Pancreas (tissue), 10 donors: Measurements from ENCODE around the gene SEC31A. TPM values are rescaled to one million over a fixed set of nuclear protein-coding genes. Genes with fewer than 3 reads are reported as not detected.

Experiments used
- ATAC-seq, 4 donors: fragments of 200-7000 bp; cut with Tn5 transposase; one replicate each; pipeline versions ENCODE4 v1.8.0 to v1.9.1; 2020; ENCODE audit warnings: mild to moderate bottlenecking in 4 of 4, moderate library complexity in 4 of 4
- DNase-seq, 6 donors: peaks; one replicate each; pipeline ENCODE4 v3.0.0-alpha.2; 2020
- FAIRE-seq: peaks from 2 replicates; lab custom pipeline; 2012; peaks lifted over from hg19 to GRCh38; lab: Jason Lieb, UNC
- H3K27ac ChIP-seq, 4 donors: fragments of 200-600 bp; sonication (generic); 1 replicate in 3 of 4; 2 replicates in 1 of 4; pipeline versions ENCODE4 v1.5.0 to v1.8.0; 2020
- H3K27me3 ChIP-seq, 4 donors: fragments of 200-600 bp; one replicate each; pipeline ENCODE4 v1.8.0; 2021
- H3K36me3 ChIP-seq, 3 donors: fragments of 200-600 bp; sonication (generic) in 1 of 3; one replicate each; pipeline versions ENCODE4 v1.5.0 to v1.8.0; 2020 to 2021
- H3K4me1 ChIP-seq, 3 donors: fragments of 200-600 bp; one replicate each; pipeline ENCODE4 v1.8.0; 2021
- H3K4me3 ChIP-seq, 4 donors: fragments of 200-600 bp; sonication (generic) in 2 of 4; one replicate each; pipeline versions ENCODE4 v1.5.0 to v1.8.0; 2020 to 2021
- H3K9me3 ChIP-seq, 4 donors: fragments of 200-600 bp; one replicate each; pipeline ENCODE4 v1.8.0; 2021
- WGBS, 2 donors: extraction: QIAGEN DNeasy Blood & Tissue Kit; methylation state at CpG; one replicate each; pipeline ENCODE4 v1.1.7; 2013; 5-methylcytosine and 5-hydroxymethylcytosine counted together
- intact Hi-C, 3 donors: fragments of 100-400 bp; cut with DNase I; formaldehyde crosslinking; loops; one replicate each; pipeline versions ENCODE4 v1.11.1 to v1.14.2; 2022
- polyA plus RNA-seq, 2 donors: library from polyadenylated mRNA; stranded (reverse); fragments of 200-250 nt; gene quantifications; one replicate each; pipeline ENCODE4 v1.2.3, GENCODE V29; 2013
- total RNA-seq, 6 donors: library from RNA; stranded (reverse); fragmentation: NEBNext Ultra II Directional in 4 of 6; extraction: Animal tissue kit (Norgen Biotek cat#: 25700) in 4 of 6; gene quantifications; one replicate each; pipeline versions ENCODE4 v1.2.1 to v1.2.4, GENCODE V29; 2021 to 2023
- TF ChIP-seq, protein P1 (sequence below), 4 donors: fragments of 200-600 bp; sonication (generic) in 3 of 4; IDR thresholded peaks; one replicate each; pipeline versions ENCODE4 v1.5.0 to v1.8.0; 2021; ENCODE audit warnings: antibody characterized with exemption in 4 of 4
- donor health status: healthy with polysubstance abuse.
- donor health status: DM: no; HTN: no; CAD: no; lungs with moderate emphysema.
- donor health status: DM: no; HTN: no; CAD: no.
- donor health status: control.
- donor health status: control.
- donor health status: Bipolar disorder and iron deficiency.
- donor health status: DM: yes; HTN: yes; CAD: no.
- donor health status: DM: no; HTN: no; CAD: no.
- donor health status: DM: no; HTN: no; CAD: no.
- donor health status: DM: yes; HTN: yes; CAD: no.

Gene SEC31A
- total and polyA plus RNA-seq, 8 donors = 123 to 205 (median 169) TPM

DNA sequence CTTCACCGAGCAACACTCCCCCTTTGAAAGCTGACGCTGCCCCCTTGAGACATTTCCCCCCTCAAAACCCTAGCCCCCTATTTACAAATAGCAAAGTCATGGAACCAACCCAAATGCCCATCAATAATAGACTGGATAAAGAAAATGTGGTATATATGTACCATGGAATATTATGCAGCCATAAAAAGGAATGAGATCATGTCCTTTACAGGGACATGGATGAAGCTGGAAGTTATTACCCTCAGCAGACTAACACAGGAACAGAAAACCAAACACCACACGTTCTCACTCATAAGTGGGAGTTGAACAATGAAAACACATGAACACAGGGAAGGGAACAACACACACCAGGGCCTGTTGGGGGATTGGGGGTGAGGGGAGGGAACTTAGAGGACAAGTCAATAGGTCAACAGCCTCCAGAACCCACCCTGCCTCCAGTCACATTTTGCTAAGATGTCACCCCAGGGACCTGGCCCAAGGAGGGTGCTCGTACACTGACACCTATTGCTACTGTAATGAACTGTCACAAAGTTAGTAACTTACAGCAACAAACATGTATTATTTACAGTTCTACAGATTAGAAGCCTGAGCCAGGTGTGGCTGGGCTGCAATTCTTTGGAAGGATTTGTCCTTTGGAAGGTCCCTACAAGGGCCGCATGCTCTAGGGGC, 113.0 kb downstream of the SEC31A start:
- H3K9me3 ChIP-seq = no peaks in the 10 kb centered on the region
- peaks cover 5 to 15% (median 14%) of the 10 kb centered on the region in 3 donors for H3K4me1 ChIP-seq
- ATAC-seq (no peak), FAIRE-seq (no peak), DNase-seq (no peak)
- H3K36me3 ChIP-seq = no peaks in the 10 kb centered on the region
- H3K27me3 ChIP-seq = no peaks in the 10 kb centered on the region
- H3K4me3 ChIP-seq = no peak overlapping the region
- 89 to 95% methylated on average over 5 of the region's 5 CpGs for WGBS, 2 donors
- TF ChIP-seq, protein P1, sequence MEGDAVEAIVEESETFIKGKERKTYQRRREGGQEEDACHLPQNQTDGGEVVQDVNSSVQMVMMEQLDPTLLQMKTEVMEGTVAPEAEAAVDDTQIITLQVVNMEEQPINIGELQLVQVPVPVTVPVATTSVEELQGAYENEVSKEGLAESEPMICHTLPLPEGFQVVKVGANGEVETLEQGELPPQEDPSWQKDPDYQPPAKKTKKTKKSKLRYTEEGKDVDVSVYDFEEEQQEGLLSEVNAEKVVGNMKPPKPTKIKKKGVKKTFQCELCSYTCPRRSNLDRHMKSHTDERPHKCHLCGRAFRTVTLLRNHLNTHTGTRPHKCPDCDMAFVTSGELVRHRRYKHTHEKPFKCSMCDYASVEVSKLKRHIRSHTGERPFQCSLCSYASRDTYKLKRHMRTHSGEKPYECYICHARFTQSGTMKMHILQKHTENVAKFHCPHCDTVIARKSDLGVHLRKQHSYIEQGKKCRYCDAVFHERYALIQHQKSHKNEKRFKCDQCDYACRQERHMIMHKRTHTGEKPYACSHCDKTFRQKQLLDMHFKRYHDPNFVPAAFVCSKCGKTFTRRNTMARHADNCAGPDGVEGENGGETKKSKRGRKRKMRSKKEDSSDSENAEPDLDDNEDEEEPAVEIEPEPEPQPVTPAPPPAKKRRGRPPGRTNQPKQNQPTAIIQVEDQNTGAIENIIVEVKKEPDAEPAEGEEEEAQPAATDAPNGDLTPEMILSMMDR (IDR thresholded peaks at IDR 0.05) = no peak
- peak overlapping the region in 1 of 4 donors; percentile 78 for H3K27ac ChIP-seq
- intact Hi-C loops = no loop called here

DNA sequence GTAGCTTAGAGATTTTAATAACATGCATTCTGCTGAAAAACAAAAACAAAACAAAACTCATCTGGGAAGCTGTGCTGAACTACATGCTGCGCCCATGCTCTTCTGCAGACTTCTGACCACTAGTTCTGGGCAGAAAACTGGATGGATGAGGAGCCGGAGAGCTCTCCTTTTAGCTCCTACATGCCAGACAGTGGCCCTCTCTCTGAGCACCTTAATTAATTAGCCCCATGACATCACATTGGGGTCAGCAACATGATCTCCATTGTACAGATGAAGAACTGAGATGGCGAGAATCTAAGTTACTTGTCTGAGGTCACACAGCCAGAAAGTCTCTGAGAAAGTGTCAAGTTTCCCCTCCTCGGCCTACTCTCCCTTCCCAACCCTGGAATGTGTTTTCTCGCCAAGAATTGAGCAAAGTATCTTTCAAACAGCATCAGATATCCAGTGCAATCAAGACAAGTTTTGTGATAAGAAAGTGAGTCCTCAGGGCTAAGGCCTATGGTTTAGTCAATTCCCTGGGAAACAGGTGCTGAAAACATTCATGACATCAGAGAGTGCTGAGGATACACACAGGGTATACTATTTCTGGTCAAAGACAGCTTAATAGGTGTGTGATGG, 113.9 kb downstream of the SEC31A start:
- no peak for DNase-seq
- H3K9me3 ChIP-seq = no peaks in the 10 kb centered on the region
- H3K27me3 ChIP-seq = no peaks in the 10 kb centered on the region
- FAIRE-seq = no peak
- TF ChIP-seq, protein P1 (IDR thresholded peaks at IDR 0.05) = no peak
- intact Hi-C loops = no loop called here
- WGBS, 2 donors = 76 to 83% methylated on average over 5 of the region's 5 CpGs
- H3K4me1 ChIP-seq = peaks cover 5 to 15% (median 14%) of the 10 kb centered on the region in 3 donors
- no peak overlapping the region for H3K27ac ChIP-seq
- H3K4me3 ChIP-seq = no peak overlapping the region
- no peak for ATAC-seq
- no peaks in the 10 kb centered on the region for H3K36me3 ChIP-seq

DNA sequence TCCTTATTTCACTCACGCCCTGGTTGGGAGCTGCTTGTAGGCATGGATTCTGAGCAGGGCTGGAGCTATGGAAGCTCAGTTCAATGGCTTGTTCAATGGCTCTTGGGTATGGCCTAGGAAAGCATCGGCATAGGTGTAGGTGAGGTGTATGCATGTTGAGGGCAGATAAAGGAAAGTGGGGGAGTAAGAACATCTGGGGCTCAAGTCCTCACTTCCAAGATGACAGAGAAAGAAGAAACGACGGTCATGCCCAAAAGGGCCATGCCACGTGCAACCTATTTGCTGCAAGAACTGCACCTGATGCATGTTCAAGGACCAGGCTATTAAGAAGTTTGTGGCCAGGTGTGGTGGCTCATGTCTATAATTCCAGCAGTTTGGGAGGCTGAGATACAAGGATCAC, 115.7 kb downstream of the SEC31A start:
- TF ChIP-seq, protein P1 (IDR thresholded peaks at IDR 0.05) = no peak
- H3K4me1 ChIP-seq = peaks cover 2 to 3% (median 3%) of the 10 kb centered on the region in 3 donors
- no peak overlapping the region for H3K4me3 ChIP-seq
- ATAC-seq = no peak
- H3K36me3 ChIP-seq = no peaks in the 10 kb centered on the region
- H3K27ac ChIP-seq = no peak overlapping the region
- 85 to 90% methylated on average over 5 of the region's 5 CpGs for WGBS, 2 donors
- no peaks in the 10 kb centered on the region for H3K9me3 ChIP-seq
- H3K27me3 ChIP-seq = no peaks in the 10 kb centered on the region
- DNase-seq = no peak
- no peak for FAIRE-seq
- intact Hi-C loops = no loop called here

DNA sequence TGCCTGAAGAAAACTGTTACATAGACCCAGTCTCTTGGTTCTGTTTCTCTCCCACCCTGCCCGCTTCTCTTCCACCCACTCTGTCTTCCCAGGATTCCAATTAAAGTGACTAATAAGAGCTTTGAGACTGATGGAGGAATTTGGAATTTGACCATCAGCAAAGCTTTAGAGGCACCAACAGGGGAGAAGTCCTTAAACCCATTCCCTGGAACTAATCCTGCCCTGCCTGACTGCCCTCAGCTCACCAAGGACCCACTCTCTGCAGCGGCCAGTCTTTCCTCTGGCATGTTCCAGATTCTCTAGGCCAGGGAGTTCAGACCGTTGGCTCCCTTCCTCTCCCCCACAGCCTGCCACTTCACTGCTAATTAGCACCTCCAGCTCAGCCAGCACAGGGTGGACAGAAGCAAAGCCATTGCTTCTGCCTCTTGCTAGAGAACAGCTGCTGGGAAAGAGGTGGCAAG, 116.2 kb downstream of the SEC31A start:
- Histone ChIP-seq H3K27me3 (no peaks in the 10 kb centered on the region), H3K4me1 (no peaks in the 10 kb centered on the region), H3K27ac (no peak overlapping the region), H3K36me3 (no peaks in the 10 kb centered on the region), H3K9me3 (no peaks in the 10 kb centered on the region), H3K4me3 (no peak overlapping the region)
- DNase-seq = no peak
- TF ChIP-seq, protein P1 (IDR thresholded peaks at IDR 0.05) = no peak
- peak in 1 of 4 donors; percentile 32 for ATAC-seq
- FAIRE-seq = no peak
- 59 to 73% methylated on average over 3 of the region's 3 CpGs for WGBS, 2 donors
- intact Hi-C loops = no loop called here

DNA sequence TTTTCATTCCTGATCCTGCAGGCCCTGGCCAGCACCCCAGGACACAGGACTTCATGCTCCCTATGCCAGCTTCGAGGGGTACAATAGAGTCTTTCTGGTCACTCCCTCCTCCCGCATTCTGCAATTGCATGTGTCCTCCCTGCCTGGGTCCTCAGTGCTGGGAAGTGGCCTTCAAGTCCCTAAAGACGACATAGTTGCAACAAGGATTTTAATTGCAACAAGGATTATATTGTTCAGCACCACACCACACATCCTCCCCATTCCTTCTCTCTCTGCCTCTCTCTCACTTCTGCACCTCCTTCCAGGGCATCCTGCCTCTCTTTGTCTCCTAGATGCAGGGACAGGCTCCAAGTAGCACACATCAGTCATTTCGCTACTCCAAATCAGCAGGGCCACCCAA, 117.9 kb downstream of the SEC31A start:
- DNase-seq (no peak), ATAC-seq (no peak), FAIRE-seq (no peak)
- no peak overlapping the region for H3K27ac ChIP-seq
- TF ChIP-seq, protein P1 (IDR thresholded peaks at IDR 0.05) = no peak
- H3K9me3 ChIP-seq = no peaks in the 10 kb centered on the region
- no peaks in the 10 kb centered on the region for H3K27me3 ChIP-seq
- no peak overlapping the region for H3K4me3 ChIP-seq
- intact Hi-C loops = no loop called here
- H3K4me1 ChIP-seq = no peaks in the 10 kb centered on the region
- 69 to 73% methylated on average over 4 of the region's 4 CpGs for WGBS, 2 donors
- H3K36me3 ChIP-seq = no peaks in the 10 kb centered on the region
